Breast epithelium (tissue), 3 donors: Measurements from ENCODE around the gene CABP7.

Experiments
- CTCF ChIP-seq, 3 donors: fragments of 450-650 bp; IDR thresholded peaks; one replicate each; pipeline ENCODE4 v1.5.1; 2016 to 2017; ENCODE audit warnings: antibody characterized with exemption in 3 of 3, mild to moderate bottlenecking in 3 of 3, moderate library complexity in 3 of 3
- POLR2A ChIP-seq: fragments of 450-650 bp; IDR thresholded peaks from one replicate; pipeline ENCODE4 v1.6.1; 2016; ENCODE audit warnings: antibody characterized with exemption, mild to moderate bottlenecking, moderate library complexity
- POLR2AphosphoS5 ChIP-seq, 3 donors: sonication (generic); formaldehyde crosslinking; IDR thresholded peaks; one replicate each; pipeline ENCODE4 v1.6.1; 2017; ENCODE audit warnings: antibody characterized with exemption in 3 of 3

GRCh38 chr22:29768052-29768693, 48.4 kb downstream of the CABP7 start:
- TF ChIP-seq CTCF (IDR thresholded peaks at IDR 0.05) (no peak), POLR2AphosphoS5 (IDR thresholded peaks at IDR 0.05) (no peak), POLR2A (no peak)
